GM19238 (cell line): Measurements from ENCODE around the gene MYO1B.
"Not testable (repeated sequence)": the region's sequence is repeated elsewhere in the genome, so short reads cannot be mapped to it uniquely, and the experiment has no call there.

Experiments used
- DNase-seq: peaks from one replicate; pipeline ENCODE4 v3.0.0; 2011; ENCODE audit warnings: low spot score; ENCODE audit not compliant: insufficient read length

The MYO1B gene

GRCh38 chr2:191443446-191443845, 198.2 kb downstream of the MYO1B start:
- DNase-seq = no peak

- no peak for DNase-seq
Observed at GRCh38 chr2:191446910-191447309, 201.7 kb downstream of the MYO1B start.

GRCh38 chr2:191451116-191451515, 205.9 kb downstream of the MYO1B start:
- DNase-seq = no peak

- DNase-seq = no peak
Observed at GRCh38 chr2:191452065-191452464, 206.9 kb downstream of the MYO1B start.

- no peak for DNase-seq
Observed at GRCh38 chr2:191453761-191454160, 208.6 kb downstream of the MYO1B start.

- not testable (repeated sequence) for DNase-seq
Observed at GRCh38 chr2:191456506-191456905, 211.3 kb downstream of the MYO1B start.

GRCh38 chr2:191459158-191459557, 214.0 kb downstream of the MYO1B start:
- no peak for DNase-seq

- DNase-seq = no peak
Observed at GRCh38 chr2:191462370-191462769, 217.2 kb downstream of the MYO1B start.

GRCh38 chr2:191463790-191464189, 218.6 kb downstream of the MYO1B start:
- no peak for DNase-seq

GRCh38 chr2:191465766-191466420, 220.7 kb downstream of the MYO1B start:
- DNase-seq = no peak

GRCh38 chr2:191467113-191467512, 221.9 kb downstream of the MYO1B start:
- DNase-seq = no peak

- no peak for DNase-seq
Observed at GRCh38 chr2:191470306-191470705, 225.1 kb downstream of the MYO1B start.

GRCh38 chr2:191474464-191474863, 229.3 kb downstream of the MYO1B start:
- DNase-seq = no peak
